ENCODE data around the gene SMIM35. TPM values are rescaled to one million over a fixed set of nuclear protein-coding genes. Genes with fewer than 3 reads are reported as not detected.

SMIM35 gene
- total and polyA plus RNA-seq, 2 of the 4 experiments (the other 2 are of a cell fraction), result not detected

DNA sequence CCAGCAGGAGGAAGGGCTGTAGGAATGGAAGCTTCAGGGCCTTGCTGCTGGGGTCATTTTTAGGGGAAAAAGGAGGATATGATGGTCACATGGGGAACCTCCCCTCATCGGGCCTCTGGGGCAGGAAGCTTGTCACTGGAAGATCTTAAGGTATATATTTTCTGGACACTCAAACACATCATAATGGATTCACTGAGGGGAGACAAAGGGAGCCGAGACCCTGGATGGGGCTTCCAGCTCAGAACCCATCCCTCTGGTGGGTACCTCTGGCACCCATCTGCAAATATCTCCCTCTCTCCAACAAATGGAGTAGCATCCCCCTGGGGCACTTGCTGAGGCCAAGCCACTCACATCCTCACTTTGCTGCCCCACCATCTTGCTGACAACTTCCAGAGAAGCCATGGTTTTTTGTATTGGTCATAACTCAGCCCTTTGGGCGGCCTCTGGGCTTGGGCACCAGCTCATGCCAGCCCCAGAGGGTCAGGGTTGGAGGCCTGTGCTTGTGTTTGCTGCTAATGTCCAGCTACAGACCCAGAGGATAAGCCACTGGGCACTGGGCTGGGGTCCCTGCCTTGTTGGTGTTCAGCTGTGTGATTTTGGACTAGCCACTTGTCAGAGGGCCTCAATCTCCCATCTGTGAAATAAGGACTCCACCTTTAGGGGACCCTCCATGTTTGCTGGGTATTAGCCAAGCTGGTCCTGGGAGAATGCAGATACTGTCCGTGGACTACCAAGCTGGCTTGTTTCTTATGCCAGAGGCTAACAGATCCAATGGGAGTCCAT is 86.5 kb downstream of the SMIM35 start:
- POLR2A ChIA-PET (ENCODE audit: unreplicated experiment), result no interaction called here

More for the DNA sequence above, 86.5 kb downstream of the SMIM35 start:
- H3K27me3 ChIP-seq (ENCODE audit: control insufficient read depth, insufficient read depth, low read length), result no peaks in the 10 kb centered on the region
- H2AK9ac ChIP-seq (replicated peaks; ENCODE audit: low read depth, low read length, poor library complexity), result no peak overlapping the region
- WGBS, 2 experiments (ENCODE audit: extremely low coverage in 2 of 2, insufficient read length in 1 of 2), result 83% methylated on average over 1 of the region's 4 CpGs; no CpG with 5 or more reads in 1 of the 2 experiments
- in situ Hi-C loops (cut with MboI; ENCODE audit: low sequenced_read_pairs) (no loop called here), intact Hi-C loops (cut with micrococcal nuclease) (no loop called here), dilution Hi-C loops (cut with HindIII; ENCODE audit: low sequenced_read_pairs, unreplicated experiment) (no loop called here)
- no peak overlapping the region for H3K4me3 ChIP-seq (ENCODE audit: insufficient read depth, low read depth, low read length)
- no peak overlapping the region for H4K8ac ChIP-seq (ENCODE audit: low read depth in 2 of 2, low read length in 2 of 2)
- H2BK5ac ChIP-seq (ENCODE audit: low read depth, low read length, poor library complexity, severe bottlenecking), result no peak overlapping the region
- no peaks in the 10 kb centered on the region for H3K9me3 ChIP-seq (ENCODE audit: control insufficient read depth, insufficient read depth, low read length)
- no peak overlapping the region for H2BK20ac ChIP-seq (ENCODE audit: low read depth, low read length)
- no peaks in the 10 kb centered on the region for H3K4me1 ChIP-seq (ENCODE audit: control insufficient read depth, insufficient read depth, low read length)
- H2BK120ac ChIP-seq (ENCODE audit: low read depth, low read length), result no peak overlapping the region
- no peak overlapping the region for H4K5ac ChIP-seq (ENCODE audit: low read depth, low read length)
- no peak for DNase-seq
- no peak overlapping the region for H3K23ac ChIP-seq (ENCODE audit: low read depth, low read length)
- H3K56ac ChIP-seq (ENCODE audit: extremely low read depth, insufficient read depth, low read length), result no peak overlapping the region
- no peak overlapping the region for H3K18ac ChIP-seq (ENCODE audit: low read depth, low read length)
- H3K79me1 ChIP-seq (ENCODE audit: low read depth in 1 of 2, low read length in 2 of 2), result no peaks in the 10 kb centered on the region
- H3K4ac ChIP-seq (ENCODE audit: low read depth, low read length), result no peak overlapping the region
- no peaks in the 10 kb centered on the region for H3K9me1 ChIP-seq (ENCODE audit: insufficient read depth, low read length)
- ATAC-seq (ENCODE audit: low read depth), result no peak
- no peak overlapping the region for H4K91ac ChIP-seq (ENCODE audit: insufficient read depth, low read depth, low read length)
- no peak overlapping the region for H2BK15ac ChIP-seq (ENCODE audit: low read depth, low read length)
- TF ChIP-seq CTCF (conservative IDR thresholded peaks at IDR 0.05; ENCODE audit: low read depth, low read length) (no peak), MAZ (IDR thresholded peaks at IDR 0.05; ENCODE audit: borderline replicate concordance, low read depth, low read length) (no peak), NFE2L2 (IDR thresholded peaks at IDR 0.05; ENCODE audit: low read depth, low read length) (no peak), MXI1 (IDR thresholded peaks at IDR 0.05; ENCODE audit: borderline replicate concordance, low read depth, low read length) (no peak), RFX5 (IDR thresholded peaks at IDR 0.05; ENCODE audit: low read depth, low read length) (no peak), ELK1 (IDR thresholded peaks at IDR 0.05; ENCODE audit: borderline replicate concordance, low read depth, low read length) (no peak), FOS (IDR thresholded peaks at IDR 0.05; ENCODE audit: low read depth, low read length) (no peak), RAD21 (IDR thresholded peaks at IDR 0.05; ENCODE audit: low read length) (no peak), CHD1 (IDR thresholded peaks at IDR 0.05; ENCODE audit: low read depth, low read length) (no peak), MAFK (IDR thresholded peaks at IDR 0.05; ENCODE audit: low read depth, low read length) (no peak), RCOR1 (IDR thresholded peaks at IDR 0.05; ENCODE audit: insufficient replicate concordance, low read length) (no peak), CEBPB (IDR thresholded peaks at IDR 0.05; ENCODE audit: low read depth, low read length) (no peak), SMC3 (IDR thresholded peaks at IDR 0.05; ENCODE audit: low read depth, low read length) (no peak), BHLHE40 (IDR thresholded peaks at IDR 0.05; ENCODE audit: low read depth, low read length) (no peak), POLR2A (IDR thresholded peaks at IDR 0.05; ENCODE audit: low read depth, low read length) (no peak)
- TF ChIP-seq, protein P1, sequence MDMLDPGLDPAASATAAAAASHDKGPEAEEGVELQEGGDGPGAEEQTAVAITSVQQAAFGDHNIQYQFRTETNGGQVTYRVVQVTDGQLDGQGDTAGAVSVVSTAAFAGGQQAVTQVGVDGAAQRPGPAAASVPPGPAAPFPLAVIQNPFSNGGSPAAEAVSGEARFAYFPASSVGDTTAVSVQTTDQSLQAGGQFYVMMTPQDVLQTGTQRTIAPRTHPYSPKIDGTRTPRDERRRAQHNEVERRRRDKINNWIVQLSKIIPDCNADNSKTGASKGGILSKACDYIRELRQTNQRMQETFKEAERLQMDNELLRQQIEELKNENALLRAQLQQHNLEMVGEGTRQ (IDR thresholded peaks at IDR 0.05; ENCODE audit: low read depth, low read length), result no peak
- H3K9ac ChIP-seq (ENCODE audit: low read depth, low read length), result no peak overlapping the region
- no TSS peak for BruUV-seq (replicated peaks)
- H4K20me1 ChIP-seq (ENCODE audit: insufficient read depth, low read length), result no peaks in the 10 kb centered on the region
- H3K36me3 ChIP-seq (ENCODE audit: control insufficient read depth, insufficient read depth, low read length), result no peaks in the 10 kb centered on the region
- H3K27ac ChIP-seq (ENCODE audit: insufficient read depth, low read length), result no peak overlapping the region
- H2AK5ac ChIP-seq (ENCODE audit: low read depth, low read length), result no peak overlapping the region
- no peak overlapping the region for H3K4me2 ChIP-seq (ENCODE audit: low read depth, low read length)
- no peak overlapping the region for H2AFZ ChIP-seq (replicated peaks; ENCODE audit: low read length, poor library complexity)
- no peak overlapping the region for H3K14ac ChIP-seq (replicated peaks; ENCODE audit: low read depth, low read length)
- CTCF ChIA-PET, result interaction anchor here (0.9 kb wide), 1 partner anchor 192 kb away, joined by 3 read pairs; no protein-coding TSS in a partner anchor
